ACC112 (cell line): ENCODE results near the gene SH2D1A.

Source experiments
- H2AFZ ChIP-seq: fragments of 200-600 bp; sonication (generic); one replicate; pipeline ENCODE4 v1.6.0; 2017; ENCODE audit warnings: antibody characterized with exemption, low read length; ENCODE audit not compliant: unreplicated experiment
- H3K27ac ChIP-seq: fragments of 200-600 bp; sonication (generic); 2 replicates; pipeline ENCODE4 v1.5.1; 2014; ENCODE audit warnings: low read depth, mild to moderate bottlenecking, antibody characterized with exemption, low read length, moderate library complexity
- H3K27me3 ChIP-seq: fragments of 200-600 bp; sonication (generic); 2 replicates; pipeline ENCODE4 v1.6.1; 2014; ENCODE audit warnings: mild to moderate bottlenecking, antibody characterized with exemption, low read length, moderate library complexity, mixed read lengths; ENCODE audit not compliant: insufficient read depth
- H3K36me3 ChIP-seq: fragments of 200-600 bp; sonication (generic); 2 replicates; pipeline ENCODE4 v1.6.1; 2016; ENCODE audit warnings: mild to moderate bottlenecking, antibody characterized with exemption, low read length, moderate library complexity, mixed read lengths; ENCODE audit not compliant: insufficient read depth
- H3K4me1 ChIP-seq: fragments of 200-600 bp; sonication (generic); one replicate; pipeline ENCODE4 v1.6.1; 2016; ENCODE audit warnings: low read length, mixed read lengths; ENCODE audit not compliant: insufficient read depth, unreplicated experiment, control insufficient read depth
- H3K4me3 ChIP-seq: fragments of 200-600 bp; sonication (generic); 2 replicates; pipeline ENCODE4 v1.5.1; 2014; ENCODE audit warnings: mild to moderate bottlenecking, low read depth, low read length
- H3K79me2 ChIP-seq: fragments of 200-600 bp; sonication (generic); one replicate; pipeline ENCODE4 v1.6.0; 2016; ENCODE audit warnings: low read length; ENCODE audit not compliant: control insufficient read depth, unreplicated experiment, insufficient read depth

SH2D1A gene

DNA sequence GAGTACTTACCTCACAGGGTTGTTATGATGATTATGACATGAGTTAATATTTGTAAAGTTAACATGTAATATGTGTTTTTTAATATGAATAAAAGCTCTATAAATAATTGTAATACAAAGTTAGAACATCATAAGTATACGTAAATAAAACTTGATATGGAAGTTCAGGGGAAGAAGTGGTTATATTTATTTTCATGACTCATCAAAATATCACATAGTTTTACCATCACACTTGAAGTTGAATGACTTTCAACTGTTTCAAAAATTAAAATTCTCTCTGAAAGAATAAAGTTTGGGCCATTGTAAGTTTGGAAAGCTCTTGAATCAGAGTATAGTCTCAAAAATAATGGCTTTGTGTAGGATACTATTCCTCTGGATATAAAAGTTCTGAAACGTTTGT, 8.3 kb downstream of the SH2D1A start:
- Histone ChIP-seq H3K79me2 (no peaks in the 10 kb centered on the region), H3K36me3 (no peaks in the 10 kb centered on the region), H2AFZ (no peak overlapping the region), H3K27ac (no peak overlapping the region), H3K4me3 (no peak overlapping the region), H3K27me3 (no peaks in the 10 kb centered on the region), H3K4me1 (no peaks in the 10 kb centered on the region)

DNA sequence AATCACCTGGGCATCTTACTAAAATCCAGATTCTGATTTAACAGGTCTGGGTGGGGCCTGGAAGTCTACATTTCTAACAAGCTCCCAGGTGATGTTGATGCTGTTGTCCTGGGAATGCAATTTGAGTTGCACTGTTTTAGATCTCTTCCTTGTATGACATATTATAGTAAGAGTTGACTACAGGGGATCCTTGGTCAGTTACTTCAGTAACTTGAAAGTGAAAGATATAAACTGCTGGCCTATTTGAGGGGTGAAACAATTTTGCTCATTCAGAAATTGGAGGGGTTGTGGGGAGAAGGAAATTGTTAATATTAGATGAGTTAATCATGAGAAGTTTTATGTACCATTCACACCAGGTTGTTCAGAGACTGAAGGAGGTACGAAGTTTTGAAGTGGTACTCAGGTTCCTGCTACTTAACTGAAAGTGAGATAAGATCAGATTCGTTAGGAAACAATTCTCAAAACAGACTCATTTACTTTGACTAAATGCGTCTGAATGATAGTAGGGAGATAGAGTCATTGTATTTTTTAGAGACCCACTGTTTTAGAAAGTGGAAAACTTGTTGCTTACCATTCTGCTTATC, 12.5 kb downstream of the SH2D1A start:
- Histone ChIP-seq H3K4me3 (no peak overlapping the region), H3K27ac (no peak overlapping the region), H2AFZ (no peak overlapping the region), H3K79me2 (no peaks in the 10 kb centered on the region), H3K36me3 (no peaks in the 10 kb centered on the region), H3K27me3 (no peaks in the 10 kb centered on the region), H3K4me1 (no peaks in the 10 kb centered on the region)

- H3K27me3 ChIP-seq = no peaks in the 10 kb centered on the region
- no peaks in the 10 kb centered on the region for H3K4me1 ChIP-seq
- no peaks in the 10 kb centered on the region for H3K79me2 ChIP-seq
- no peak overlapping the region for H2AFZ ChIP-seq
- H3K36me3 ChIP-seq = no peaks in the 10 kb centered on the region
- H3K4me3 ChIP-seq = no peak overlapping the region
- H3K27ac ChIP-seq = no peak overlapping the region
These were observed 15.7 kb downstream of the SH2D1A start for GRCh38 chrX:124362072-124362471.

- Histone ChIP-seq H3K4me3 (no peak overlapping the region), H3K4me1 (no peaks in the 10 kb centered on the region), H3K36me3 (no peaks in the 10 kb centered on the region), H3K79me2 (no peaks in the 10 kb centered on the region), H3K27ac (no peak overlapping the region), H3K27me3 (no peaks in the 10 kb centered on the region), H2AFZ (no peak overlapping the region)
These were observed 16.4 kb downstream of the SH2D1A start for GRCh38 chrX:124362761-124363160.

- Histone ChIP-seq H3K4me3 (no peak overlapping the region), H3K27ac (no peak overlapping the region), H3K27me3 (no peaks in the 10 kb centered on the region), H3K4me1 (no peaks in the 10 kb centered on the region), H3K36me3 (no peaks in the 10 kb centered on the region), H3K79me2 (no peaks in the 10 kb centered on the region), H2AFZ (no peak overlapping the region)
These were observed 23.4 kb downstream of the SH2D1A start for GRCh38 chrX:124369722-124370121.

DNA sequence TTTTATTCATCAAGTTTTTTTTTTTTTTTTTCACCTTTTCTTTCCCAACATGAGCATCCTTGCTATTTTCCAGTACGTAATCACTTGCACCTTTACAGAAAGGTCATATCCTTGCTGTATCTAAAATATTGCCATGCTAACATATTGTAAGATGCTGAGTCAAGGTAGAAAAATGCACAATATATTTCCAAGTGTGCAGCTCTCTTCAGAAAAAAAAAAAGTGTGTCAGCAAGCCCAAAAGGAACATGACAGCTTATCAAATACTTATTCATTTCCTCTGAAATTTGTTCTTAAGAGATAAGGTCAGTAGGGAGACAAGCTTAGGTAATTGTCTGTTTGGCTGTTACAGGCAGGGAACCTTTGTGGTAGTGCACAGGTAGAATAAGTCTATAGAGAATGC, 27.0 kb downstream of the SH2D1A start:
- Histone ChIP-seq H3K36me3 (no peaks in the 10 kb centered on the region), H3K79me2 (no peaks in the 10 kb centered on the region), H2AFZ (no peak overlapping the region), H3K4me1 (no peaks in the 10 kb centered on the region), H3K27ac (no peak overlapping the region), H3K27me3 (no peaks in the 10 kb centered on the region), H3K4me3 (no peak overlapping the region)

- Histone ChIP-seq H3K79me2 (no peaks in the 10 kb centered on the region), H3K27ac (no peak overlapping the region), H3K4me1 (no peaks in the 10 kb centered on the region), H3K27me3 (no peaks in the 10 kb centered on the region), H2AFZ (no peak overlapping the region), H3K4me3 (no peak overlapping the region), H3K36me3 (no peaks in the 10 kb centered on the region)
These were observed 32.3 kb downstream of the SH2D1A start for GRCh38 chrX:124378643-124379042.

- Histone ChIP-seq H3K79me2 (no peaks in the 10 kb centered on the region), H3K36me3 (no peaks in the 10 kb centered on the region), H3K27ac (no peak overlapping the region), H3K4me3 (no peak overlapping the region), H3K4me1 (no peaks in the 10 kb centered on the region), H2AFZ (no peak overlapping the region), H3K27me3 (no peaks in the 10 kb centered on the region)
These were observed 37.0 kb downstream of the SH2D1A start for GRCh38 chrX:124383354-124383753.

- Histone ChIP-seq H3K4me3 (no peak overlapping the region), H3K27ac (no peak overlapping the region), H3K27me3 (no peaks in the 10 kb centered on the region), H2AFZ (no peak overlapping the region), H3K36me3 (no peaks in the 10 kb centered on the region), H3K4me1 (no peaks in the 10 kb centered on the region), H3K79me2 (no peaks in the 10 kb centered on the region)
These were observed 40.0 kb downstream of the SH2D1A start for GRCh38 chrX:124386401-124386800.

DNA sequence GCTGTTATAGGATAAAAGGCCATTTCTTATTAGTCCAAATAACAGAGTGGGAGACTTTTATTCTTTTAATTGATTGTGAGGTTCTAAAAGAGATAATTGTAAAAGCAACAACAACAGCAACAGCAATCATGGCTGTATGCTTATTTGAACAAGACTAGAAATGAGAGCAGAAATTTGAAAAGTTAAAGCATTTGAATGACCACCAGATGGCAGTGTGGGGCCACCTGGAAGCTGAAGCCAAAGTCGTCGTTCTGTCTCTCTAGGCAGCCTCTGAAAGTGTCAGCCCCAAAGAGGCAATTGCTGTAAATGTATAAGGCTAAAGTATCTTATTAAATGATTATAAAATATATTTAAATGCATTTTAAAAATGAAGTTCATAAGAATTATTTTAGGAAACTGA, 42.2 kb downstream of the SH2D1A start:
- no peaks in the 10 kb centered on the region for H3K27me3 ChIP-seq
- H2AFZ ChIP-seq = no peak overlapping the region

GRCh38 chrX:124392794-124393193, 46.4 kb downstream of the SH2D1A start:
- Histone ChIP-seq H3K36me3 (no peaks in the 10 kb centered on the region), H3K27me3 (no peaks in the 10 kb centered on the region), H3K4me3 (no peak overlapping the region), H3K79me2 (no peaks in the 10 kb centered on the region), H3K4me1 (no peaks in the 10 kb centered on the region), H2AFZ (no peak overlapping the region), H3K27ac (no peak overlapping the region)

More for the DNA sequence above, 42.2 kb downstream of the SH2D1A start:
- Histone ChIP-seq H3K4me3 (no peak overlapping the region), H3K79me2 (no peaks in the 10 kb centered on the region), H3K4me1 (no peaks in the 10 kb centered on the region), H3K27ac (no peak overlapping the region), H3K36me3 (no peaks in the 10 kb centered on the region)
